ENCODE measurements around the gene ADCY9. TPM values are rescaled to one million over a fixed set of nuclear protein-coding genes. Genes with fewer than 3 reads are reported as not detected.

The ADCY9 gene
- total RNA-seq, 2 donors from 2014 or later = 7.2 to 58.3 TPM

DNA sequence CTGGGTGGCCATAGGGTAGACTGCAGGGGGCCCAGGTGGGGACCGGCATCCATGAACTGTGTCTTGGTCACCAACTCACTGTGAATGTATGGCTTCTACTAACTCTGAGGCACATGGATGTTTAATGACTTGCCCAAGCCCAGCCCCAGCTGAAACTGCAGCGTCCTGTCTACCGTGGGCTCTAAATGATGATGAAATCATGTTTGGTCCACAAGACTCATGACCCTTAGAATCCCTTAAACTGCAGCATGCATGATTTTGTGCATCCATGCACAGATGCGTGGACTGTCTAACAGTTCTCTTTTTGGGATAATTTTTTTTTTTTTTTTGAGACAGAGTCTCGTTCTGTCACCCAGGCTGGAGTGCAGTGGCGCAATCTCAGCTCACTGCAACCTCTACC lies 203.3 kb downstream of the ADCY9 start:
- no peak overlapping the region for H3K27ac ChIP-seq
- H3K27me3 ChIP-seq (replicated peaks; ENCODE audit: insufficient read depth) = no peaks in the 10 kb centered on the region
- 95% methylated on average over 6 of the region's 6 CpGs for WGBS
- no peak for DNase-seq (ENCODE audit: low spot score)
- no peaks in the 10 kb centered on the region for H3K36me3 ChIP-seq
- no peak for TF ChIP-seq POLR2AphosphoS5 (IDR thresholded peaks at IDR 0.05)
- TF ChIP-seq POLR2A (IDR thresholded peaks at IDR 0.05) = no peak
- no peak overlapping the region for H3K4me3 ChIP-seq
- intact Hi-C loops (cut with DNase I) = no loop called here
- no peaks in the 10 kb centered on the region for H3K4me1 ChIP-seq (replicated peaks)
- no peaks in the 10 kb centered on the region for H3K9me3 ChIP-seq

Small RNA genes lying within 50 kb of the gene (small RNA-seq; reads per million reads assigned to genes)
- gene AC009171.1 = 0 reads per million in 2 donors

Other genes starting within 250 kb of the ADCY9 start
- 100 to 1,000 TPM in 1 of 2 donors, 10 to 100 TPM in 1; 82.2 to 143 TPM for gene CREBBP, start 235.7 kb downstream of the ADCY9 start, total RNA-seq
- 1 to 10 TPM; 2.6 to 5.3 TPM for gene SRL, start 125.6 kb upstream of the ADCY9 start, total RNA-seq
- 10 to 100 TPM in 1 of 2 donors, 1 to 10 TPM in 1; 9.0 to 12.8 TPM for gene TFAP4, start 156.6 kb upstream of the ADCY9 start, total RNA-seq
- gene GLIS2, start 199.6 kb upstream of the ADCY9 start, total RNA-seq = 10 to 100 TPM in 1 of 2 donors, 1 to 10 TPM in 1; 3.8 to 10.5 TPM
- 100 to 1,000 TPM in 1 of 2 donors, 10 to 100 TPM in 1; 28.6 to 100 TPM for gene PAM16, start 234.9 kb upstream of the ADCY9 start, total RNA-seq